Measurements from ENCODE around the gene SCNN1A.
"Not testable (repeated sequence)": the region's sequence is repeated elsewhere in the genome, so short reads cannot be mapped to it uniquely, and the experiment has no call there.

SCNN1A gene

GRCh38 chr12:6346235-6346832, 29.0 kb downstream of the SCNN1A start:
- DNase-seq: no peak

GRCh38 chr12:6345319-6346091, 29.9 kb downstream of the SCNN1A start:
- DNase-seq: no peak

- not testable (repeated sequence) for DNase-seq
Measured at GRCh38 chr12:6344101-6344660, 31.2 kb downstream of the SCNN1A start.

GRCh38 chr12:6343518-6343917, 31.8 kb downstream of the SCNN1A start:
- no peak for DNase-seq

DNA sequence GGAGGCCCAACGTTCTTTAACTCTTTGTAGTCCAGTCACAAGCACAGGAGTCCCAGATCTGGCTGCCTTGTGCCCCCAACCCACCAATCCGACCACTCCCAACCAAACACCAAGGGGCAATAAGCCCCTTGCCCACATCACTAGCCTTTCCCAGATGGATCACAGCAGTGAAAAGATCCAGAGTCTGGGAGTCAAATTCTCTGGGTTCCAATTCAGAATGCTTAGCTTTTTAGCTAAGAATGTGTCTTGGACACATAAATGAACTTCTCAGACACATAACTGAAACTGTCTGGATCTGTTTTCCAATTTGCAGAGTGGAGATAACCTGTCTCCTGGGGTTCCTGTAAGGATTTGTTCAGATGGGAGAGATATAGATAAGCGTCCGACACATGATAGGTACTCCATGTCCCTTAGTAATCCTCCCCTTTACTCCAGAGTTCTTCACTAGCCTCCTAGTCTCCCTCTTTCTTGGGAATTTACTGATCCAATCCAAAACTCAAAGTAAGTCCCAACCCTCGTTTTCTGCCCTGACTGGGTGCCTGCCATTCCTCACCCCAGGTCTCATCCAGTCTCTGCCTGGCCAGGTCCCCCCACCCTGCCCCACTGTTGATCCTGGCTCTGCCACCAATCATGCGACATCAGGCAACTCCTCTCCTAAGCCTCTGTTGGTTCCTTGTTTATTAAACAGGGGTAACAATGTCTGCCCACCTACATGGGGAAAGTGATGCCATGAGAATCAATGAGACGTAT, 33.0 kb downstream of the SCNN1A start:
- no peak for DNase-seq

DNA sequence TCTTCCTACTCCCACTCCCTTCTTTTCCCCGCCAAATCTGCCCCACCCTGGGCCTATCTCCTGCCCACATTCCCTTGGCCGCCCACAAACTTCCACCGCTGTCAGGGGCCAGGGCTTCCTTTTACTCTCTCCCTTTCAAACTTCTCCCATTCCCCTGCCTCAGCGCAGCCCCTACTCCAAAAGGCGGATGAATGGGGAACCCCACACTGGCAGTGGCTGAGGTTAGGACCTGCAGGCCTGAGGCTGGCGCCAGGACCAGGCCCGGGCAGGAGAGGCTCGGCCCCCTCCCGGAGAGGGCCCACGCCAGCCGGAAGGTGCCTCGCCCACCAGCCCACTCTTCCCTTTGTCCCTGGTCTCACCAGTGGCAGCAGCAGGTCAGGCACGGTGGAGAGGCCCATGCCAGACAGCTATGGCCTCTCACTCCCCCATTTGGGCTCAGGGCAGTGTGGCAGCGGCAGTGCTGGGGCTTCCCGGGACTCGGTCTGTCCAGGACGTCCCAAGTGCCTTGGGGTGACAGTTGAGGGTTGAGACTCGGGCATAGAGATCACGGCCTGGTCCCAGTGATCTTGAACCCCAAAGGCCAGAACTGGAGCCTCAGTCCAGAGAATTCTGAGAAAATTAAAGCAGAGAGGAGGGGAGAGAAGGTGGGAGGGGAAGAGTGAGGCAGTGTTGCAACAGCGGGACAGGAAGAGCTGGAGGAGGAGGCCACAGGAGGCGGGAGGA, 33.8 kb downstream of the SCNN1A start, which contains the start of gene TNFRSF1A:
TNFRSF1A (minus strand) TSS at position 660 of the 723 bp plus-strand sequence; CDS start at position 398, 262 bp downstream.
- peak; percentile 56 for DNase-seq

- no peak for DNase-seq
Measured at GRCh38 chr12:6340745-6341416, 34.5 kb downstream of the SCNN1A start.

- DNase-seq: peak; percentile 41
Measured at GRCh38 chr12:6340032-6340638, 35.2 kb downstream of the SCNN1A start.

DNA sequence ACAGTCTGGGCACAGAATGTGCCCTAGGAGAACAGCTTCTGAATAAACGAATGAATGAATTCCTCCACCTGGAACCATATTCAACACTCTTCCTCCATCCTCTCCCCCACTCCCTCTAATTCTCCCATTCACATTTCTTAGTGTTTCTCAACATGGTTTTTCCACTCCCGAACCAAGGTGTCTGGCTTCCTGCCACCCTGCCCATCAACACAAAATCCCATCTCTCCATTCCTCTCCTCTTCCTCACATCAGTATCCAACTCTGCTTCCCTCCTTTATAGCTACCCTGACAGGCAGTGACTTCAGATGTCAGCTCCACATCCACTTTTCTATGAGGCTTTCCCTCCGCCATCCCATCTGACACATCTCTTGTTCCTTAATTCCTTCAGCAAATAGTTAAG, 36.4 kb downstream of the SCNN1A start:
- no peak for DNase-seq

- not testable (repeated sequence) for DNase-seq
Measured at GRCh38 chr12:6338536-6338935, 36.8 kb downstream of the SCNN1A start.

GRCh38 chr12:6337958-6338433, 37.4 kb downstream of the SCNN1A start:
- DNase-seq: no peak

GRCh38 chr12:6336889-6337853, 38.2 kb downstream of the SCNN1A start:
- DNase-seq: peak; percentile 75

- DNase-seq: peak; percentile 54
Measured at GRCh38 chr12:6336079-6336888, 39.1 kb downstream of the SCNN1A start.

- peak; percentile 86 for DNase-seq
Measured at GRCh38 chr12:6335451-6336078, 39.8 kb downstream of the SCNN1A start.

DNA sequence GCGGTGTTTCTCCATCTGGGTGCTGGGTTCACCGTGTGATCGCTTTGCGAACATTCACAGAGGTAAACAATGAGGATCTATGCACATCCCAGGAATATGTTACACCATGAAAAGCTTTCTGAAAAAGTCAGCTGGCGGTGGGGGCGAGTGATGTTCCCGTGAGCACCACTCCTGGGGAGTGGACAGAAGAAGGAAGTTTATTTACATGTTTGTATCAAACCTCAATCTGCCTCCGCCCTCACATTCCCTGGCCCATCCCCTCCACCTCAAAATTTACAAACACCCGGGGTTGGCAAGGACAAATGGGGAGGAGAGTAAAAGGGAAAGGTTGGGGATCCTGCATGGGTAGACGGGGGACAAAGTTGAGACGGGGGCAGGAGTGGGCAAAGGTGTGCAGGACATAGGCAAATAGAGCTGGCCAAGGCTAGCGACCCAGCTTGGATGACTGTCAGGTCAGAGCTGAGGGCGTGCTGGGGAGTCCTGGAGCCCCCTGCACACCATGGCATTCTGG, 40.4 kb downstream of the SCNN1A start:
- DNase-seq: no peak

DNA sequence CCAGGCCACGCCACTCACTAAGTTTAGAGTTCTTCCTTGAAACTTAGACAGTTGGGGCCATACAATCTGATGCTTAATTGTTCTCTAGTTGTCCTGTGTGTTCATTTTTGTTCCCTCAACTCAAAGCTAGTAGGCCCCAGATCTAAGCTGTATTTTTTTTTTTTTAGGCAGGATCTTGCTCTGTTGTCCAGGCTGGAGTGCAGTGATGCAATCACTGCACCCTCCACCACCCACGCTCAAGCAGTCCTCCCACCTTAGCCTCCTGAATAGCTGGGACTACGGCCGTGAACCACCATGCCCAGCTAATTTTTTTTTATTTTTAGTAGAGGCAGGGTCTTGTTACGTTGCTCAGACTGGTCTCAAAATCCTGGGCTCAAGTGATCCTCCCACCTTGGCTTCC, 41.0 kb downstream of the SCNN1A start:
- DNase-seq: no peak

GRCh38 chr12:6333566-6333965, 41.8 kb downstream of the SCNN1A start:
- DNase-seq: no peak

- DNase-seq: no peak
Measured at GRCh38 chr12:6333029-6333428, 42.3 kb downstream of the SCNN1A start.

GRCh38 chr12:6332459-6332858, 42.9 kb downstream of the SCNN1A start:
- DNase-seq: no peak

Data from CD4-positive, alpha-beta T cell treated with Interleukin-10 for 1 hour (primary cell).